Ishikawa (cell line): ENCODE measurements around the gene LCN15.

Experiments
- CREB1 ChIP-seq: IDR thresholded peaks from 2 replicates; pipeline ENCODE4 v1.6.1; 2012; ENCODE audit warnings: low read depth
- EP300 ChIP-seq: IDR thresholded peaks from 2 replicates; pipeline ENCODE4 v1.6.1; 2012; ENCODE audit warnings: borderline replicate concordance
- FOXM1 ChIP-seq: IDR thresholded peaks from 2 replicates; pipeline ENCODE4 v1.6.1; 2012; ENCODE audit warnings: low read depth, borderline replicate concordance
- RAD21 ChIP-seq: IDR thresholded peaks from 2 replicates; pipeline ENCODE4 v1.6.1; 2012; ENCODE audit warnings: low read depth
- REST ChIP-seq: IDR thresholded peaks from 2 replicates; pipeline ENCODE4 v1.6.1; 2012; ENCODE audit warnings: low read depth, mild to moderate bottlenecking
- TAF1 ChIP-seq: IDR thresholded peaks from 2 replicates; pipeline ENCODE4 v1.6.1; 2012; ENCODE audit warnings: low read depth, mild to moderate bottlenecking
- TCF12 ChIP-seq: IDR thresholded peaks from 2 replicates; pipeline ENCODE4 v1.6.1; 2012; ENCODE audit warnings: low read depth
- TEAD4 ChIP-seq: IDR thresholded peaks from 2 replicates; pipeline ENCODE4 v1.6.1; 2012
- ZBTB7A ChIP-seq: IDR thresholded peaks from 2 replicates; pipeline ENCODE4 v1.6.1; 2012; ENCODE audit warnings: low read depth
- TF ChIP-seq, protein P1 (sequence below): IDR thresholded peaks from 2 replicates; pipeline ENCODE4 v1.6.1; 2012
- TF ChIP-seq, protein P2 (sequence below): IDR thresholded peaks from 2 replicates; pipeline ENCODE4 v1.6.1; 2012

- no peak for TF ChIP-seq ZBTB7A
- no peak for TF ChIP-seq TAF1
- TF ChIP-seq TEAD4 = no peak
- TF ChIP-seq, protein P1, sequence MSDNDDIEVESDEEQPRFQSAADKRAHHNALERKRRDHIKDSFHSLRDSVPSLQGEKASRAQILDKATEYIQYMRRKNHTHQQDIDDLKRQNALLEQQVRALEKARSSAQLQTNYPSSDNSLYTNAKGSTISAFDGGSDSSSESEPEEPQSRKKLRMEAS = no peak; the same call in 1 of the 2 replicates
- TF ChIP-seq EP300 = no peak
- no peak for TF ChIP-seq RAD21
- no peak for TF ChIP-seq TCF12
- TF ChIP-seq REST = no peak
- TF ChIP-seq, protein P2, sequence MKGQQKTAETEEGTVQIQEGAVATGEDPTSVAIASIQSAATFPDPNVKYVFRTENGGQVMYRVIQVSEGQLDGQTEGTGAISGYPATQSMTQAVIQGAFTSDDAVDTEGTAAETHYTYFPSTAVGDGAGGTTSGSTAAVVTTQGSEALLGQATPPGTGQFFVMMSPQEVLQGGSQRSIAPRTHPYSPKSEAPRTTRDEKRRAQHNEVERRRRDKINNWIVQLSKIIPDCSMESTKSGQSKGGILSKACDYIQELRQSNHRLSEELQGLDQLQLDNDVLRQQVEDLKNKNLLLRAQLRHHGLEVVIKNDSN = no peak
- no peak for TF ChIP-seq FOXM1
- no peak for TF ChIP-seq CREB1
These were observed 50.8 kb downstream of the LCN15 start for GRCh38 chr9:136713550-136713949.
